ENCODE results near the gene RIOK3.

Gene RIOK3

DNA sequence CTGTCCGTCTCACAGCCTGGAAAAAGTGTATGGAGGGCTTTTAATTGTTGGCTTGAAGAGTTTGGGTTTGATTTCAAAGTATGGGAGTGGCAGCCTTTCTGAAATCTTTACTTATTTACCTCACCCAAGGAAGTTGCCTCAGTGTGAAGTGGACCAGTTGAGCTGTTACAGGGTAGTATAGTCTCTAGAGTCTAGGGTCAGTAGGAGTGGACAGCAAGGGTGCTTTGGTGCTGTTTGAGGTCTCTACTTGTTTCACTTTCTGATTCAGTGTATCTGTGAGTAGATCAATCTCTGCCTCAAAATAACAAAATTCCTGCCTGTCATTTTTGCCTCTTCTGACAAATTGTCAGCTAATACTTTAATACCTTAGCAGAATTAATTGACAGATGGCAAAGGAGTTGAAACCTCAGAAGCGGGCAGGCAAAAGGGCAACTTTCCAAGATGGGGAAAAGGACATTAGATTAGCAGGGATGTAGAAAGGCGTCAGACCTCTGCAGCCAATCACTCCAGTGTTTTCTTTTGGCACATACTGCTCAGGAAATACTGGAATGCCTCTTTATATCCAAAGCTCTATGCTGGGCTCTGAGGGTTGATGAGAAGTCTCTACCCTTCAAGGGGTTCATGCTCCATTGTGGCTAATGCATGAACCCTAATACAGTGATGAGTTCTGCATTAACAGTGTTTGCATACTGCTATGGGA lies 5.9 kb downstream of the RIOK3 start:
- Histone ChIP-seq H3K27ac (ENCODE audit: low read depth, low read length) (no peak overlapping the region), H2AFZ (ENCODE audit: low read depth, low read length, severe bottlenecking) (no peak overlapping the region), H3K4me3 (ENCODE audit: insufficient read depth, low read length, poor library complexity, severe bottlenecking) (no peak overlapping the region), H3K9me3 (ENCODE audit: insufficient read depth, low read length) (no peaks in the 10 kb centered on the region), H3K4me2 (ENCODE audit: low read depth, low read length, poor library complexity, severe bottlenecking) (no peak overlapping the region), H3K9me2 (replicated peaks; ENCODE audit: insufficient read depth, low read length) (no peaks in the 10 kb centered on the region), H3F3A (ENCODE audit: insufficient read depth) (no peaks in the 10 kb centered on the region; the same call in 1 of the 2 replicates), H3K79me2 (ENCODE audit: insufficient read depth, low read length) (peaks cover 88% of the 10 kb centered on the region), H3K36me3 (ENCODE audit: low read length) (peaks cover 18% of the 10 kb centered on the region), H3K27me3 (ENCODE audit: low read length) (no peaks in the 10 kb centered on the region), H4K20me1 (ENCODE audit: low read depth, low read length) (peaks cover 42% of the 10 kb centered on the region), H3K9ac (ENCODE audit: low read length) (no peak overlapping the region)
- TF ChIP-seq, protein P1, sequence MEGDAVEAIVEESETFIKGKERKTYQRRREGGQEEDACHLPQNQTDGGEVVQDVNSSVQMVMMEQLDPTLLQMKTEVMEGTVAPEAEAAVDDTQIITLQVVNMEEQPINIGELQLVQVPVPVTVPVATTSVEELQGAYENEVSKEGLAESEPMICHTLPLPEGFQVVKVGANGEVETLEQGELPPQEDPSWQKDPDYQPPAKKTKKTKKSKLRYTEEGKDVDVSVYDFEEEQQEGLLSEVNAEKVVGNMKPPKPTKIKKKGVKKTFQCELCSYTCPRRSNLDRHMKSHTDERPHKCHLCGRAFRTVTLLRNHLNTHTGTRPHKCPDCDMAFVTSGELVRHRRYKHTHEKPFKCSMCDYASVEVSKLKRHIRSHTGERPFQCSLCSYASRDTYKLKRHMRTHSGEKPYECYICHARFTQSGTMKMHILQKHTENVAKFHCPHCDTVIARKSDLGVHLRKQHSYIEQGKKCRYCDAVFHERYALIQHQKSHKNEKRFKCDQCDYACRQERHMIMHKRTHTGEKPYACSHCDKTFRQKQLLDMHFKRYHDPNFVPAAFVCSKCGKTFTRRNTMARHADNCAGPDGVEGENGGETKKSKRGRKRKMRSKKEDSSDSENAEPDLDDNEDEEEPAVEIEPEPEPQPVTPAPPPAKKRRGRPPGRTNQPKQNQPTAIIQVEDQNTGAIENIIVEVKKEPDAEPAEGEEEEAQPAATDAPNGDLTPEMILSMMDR (IDR thresholded peaks at IDR 0.05; ENCODE audit: insufficient read depth, low read length, poor library complexity, severe bottlenecking), result no peak
- TF ChIP-seq EZH2phosphoT487 (conservative IDR thresholded peaks at IDR 0.05; ENCODE audit: low read length), result no peak

DNA sequence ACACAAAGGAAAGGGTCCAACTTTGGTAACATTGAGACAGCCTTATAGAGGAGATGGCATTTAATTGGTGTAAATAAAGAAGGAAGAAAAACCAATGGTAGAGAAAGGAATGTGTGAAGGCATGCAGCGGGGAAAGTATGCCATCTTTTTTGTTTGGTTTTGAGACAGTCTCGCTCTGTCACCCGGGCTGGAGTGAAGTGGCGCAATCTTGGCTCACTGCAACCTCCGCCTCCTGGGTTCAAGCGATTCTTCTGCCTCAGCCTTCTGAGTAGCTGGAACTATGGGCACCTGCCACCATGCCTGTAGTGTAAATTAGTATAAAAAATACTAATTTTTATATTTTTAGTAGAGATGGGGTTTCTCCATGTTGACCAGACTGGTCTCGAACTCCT lies 6.4 kb downstream of the RIOK3 start:
- Histone ChIP-seq H3K9ac (ENCODE audit: low read length) (no peak overlapping the region), H3K79me2 (ENCODE audit: insufficient read depth, low read length) (peaks cover 83% of the 10 kb centered on the region), H4K20me1 (ENCODE audit: low read depth, low read length) (peaks cover 37% of the 10 kb centered on the region), H3K36me3 (ENCODE audit: low read length) (peaks cover 23% of the 10 kb centered on the region), H3K9me2 (replicated peaks; ENCODE audit: insufficient read depth, low read length) (no peaks in the 10 kb centered on the region), H2AFZ (ENCODE audit: low read depth, low read length, severe bottlenecking) (no peak overlapping the region), H3F3A (ENCODE audit: insufficient read depth) (no peaks in the 10 kb centered on the region; the same call in 1 of the 2 replicates), H3K4me3 (ENCODE audit: insufficient read depth, low read length, poor library complexity, severe bottlenecking) (no peak overlapping the region), H3K4me2 (ENCODE audit: low read depth, low read length, poor library complexity, severe bottlenecking) (no peak overlapping the region), H3K27me3 (ENCODE audit: low read length) (no peaks in the 10 kb centered on the region), H3K27ac (ENCODE audit: low read depth, low read length) (no peak overlapping the region), H3K9me3 (ENCODE audit: insufficient read depth, low read length) (no peaks in the 10 kb centered on the region)
- TF ChIP-seq EZH2phosphoT487 (conservative IDR thresholded peaks at IDR 0.05; ENCODE audit: low read length), result no peak
- TF ChIP-seq, protein P1 (IDR thresholded peaks at IDR 0.05; ENCODE audit: insufficient read depth, low read length, poor library complexity, severe bottlenecking), result no peak

GRCh38 chr18:23460285-23461273 lies 7.5 kb downstream of the RIOK3 start:
- Histone ChIP-seq H3K4me2 (ENCODE audit: low read depth, low read length, poor library complexity, severe bottlenecking) (no peak overlapping the region), H3K27ac (ENCODE audit: low read depth, low read length) (no peak overlapping the region), H3K36me3 (ENCODE audit: low read length) (peaks cover 30% of the 10 kb centered on the region), H3K9me3 (ENCODE audit: insufficient read depth, low read length) (no peaks in the 10 kb centered on the region), H3F3A (ENCODE audit: insufficient read depth) (no peaks in the 10 kb centered on the region; the same call in 1 of the 2 replicates), H3K27me3 (ENCODE audit: low read length) (no peaks in the 10 kb centered on the region), H4K20me1 (ENCODE audit: low read depth, low read length) (peaks cover 34% of the 10 kb centered on the region), H3K79me2 (ENCODE audit: insufficient read depth, low read length) (peaks cover 72% of the 10 kb centered on the region), H3K9me2 (replicated peaks; ENCODE audit: insufficient read depth, low read length) (no peaks in the 10 kb centered on the region), H2AFZ (ENCODE audit: low read depth, low read length, severe bottlenecking) (no peak overlapping the region), H3K9ac (ENCODE audit: low read length) (no peak overlapping the region), H3K4me3 (ENCODE audit: insufficient read depth, low read length, poor library complexity, severe bottlenecking) (no peak overlapping the region)
- no peak for TF ChIP-seq EZH2phosphoT487 (conservative IDR thresholded peaks at IDR 0.05; ENCODE audit: low read length)
- TF ChIP-seq, protein P1 (IDR thresholded peaks at IDR 0.05; ENCODE audit: insufficient read depth, low read length, poor library complexity, severe bottlenecking), result no peak

Data from SU-DHL-6 (cell line).